Hematopoietic multipotent progenitor cell (in vitro differentiated cells): ENCODE data around the gene RAPGEF1. TPM values are rescaled to one million over a fixed set of nuclear protein-coding genes. Genes with fewer than 3 reads are reported as not detected.
"Not testable (repeated sequence)": the region's sequence is repeated elsewhere in the genome, so short reads cannot be mapped to it uniquely, and the experiment has no call there.

Source experiments
- DNase-seq, 3 donors: peaks; one replicate each; pipeline ENCODE4 v3.0.0-alpha.2; 2011 to 2015; ENCODE audit warnings: low read depth in 2 of 3, low spot score in 2 of 3
- total RNA-seq: library from RNA; depleted of rRNA; stranded (reverse); fragments of >200 nt; gene quantifications from one replicate; pipeline ENCODE4 v1.2.3, GENCODE V29; 2012

RAPGEF1 gene
- total RNA-seq, 1 donor, result 26.1 TPM

GRCh38 chr9:131753751-131754150, 13.9 kb upstream of the RAPGEF1 start:
- not testable (repeated sequence) for DNase-seq

- no peak for DNase-seq
These were observed 12.5 kb upstream of the RAPGEF1 start for GRCh38 chr9:131752231-131752884.

GRCh38 chr9:131748411-131748955, 8.6 kb upstream of the RAPGEF1 start:
- no peak for DNase-seq

DNA sequence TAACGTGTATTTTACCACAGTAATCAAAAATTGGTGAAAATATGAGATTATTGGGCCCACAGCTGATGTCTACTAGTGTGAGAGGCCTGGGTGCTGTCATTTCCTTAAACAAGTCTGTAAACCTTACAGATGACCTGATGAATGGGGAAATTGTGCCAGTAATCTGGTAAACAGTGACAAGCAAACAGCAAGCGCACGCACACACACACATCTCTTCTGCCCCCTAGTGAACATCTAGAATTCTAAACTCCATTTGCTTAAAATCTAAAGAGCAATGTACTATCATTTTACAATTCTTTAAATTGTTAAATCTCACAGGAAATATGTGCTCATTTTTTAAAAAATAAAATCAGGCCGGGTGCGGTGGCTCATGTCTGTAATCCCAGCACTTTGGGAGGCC, 7.5 kb upstream of the RAPGEF1 start:
- DNase-seq, result peak in 2 of 3 donors; percentile 56 to 69

DNA sequence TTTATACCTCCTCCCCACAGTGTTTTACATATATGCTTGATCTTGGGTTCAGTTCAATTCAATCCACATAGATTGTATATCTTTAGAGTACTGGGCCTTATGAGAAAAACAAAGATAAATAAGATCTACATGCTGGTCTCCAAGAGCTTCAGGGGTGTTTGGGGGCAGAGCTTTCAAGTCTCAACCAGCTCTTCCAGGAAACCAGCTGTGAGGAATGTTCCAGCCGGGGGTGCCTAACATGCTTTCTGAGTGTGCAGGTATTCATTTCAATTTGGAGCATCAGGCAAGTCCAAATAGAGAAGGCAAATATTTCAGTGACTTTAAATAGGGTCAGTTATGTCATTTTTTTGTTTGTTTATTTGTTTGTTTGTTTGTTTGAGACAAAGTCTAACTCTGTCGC, 5.7 kb upstream of the RAPGEF1 start:
- DNase-seq, result no peak

DNA sequence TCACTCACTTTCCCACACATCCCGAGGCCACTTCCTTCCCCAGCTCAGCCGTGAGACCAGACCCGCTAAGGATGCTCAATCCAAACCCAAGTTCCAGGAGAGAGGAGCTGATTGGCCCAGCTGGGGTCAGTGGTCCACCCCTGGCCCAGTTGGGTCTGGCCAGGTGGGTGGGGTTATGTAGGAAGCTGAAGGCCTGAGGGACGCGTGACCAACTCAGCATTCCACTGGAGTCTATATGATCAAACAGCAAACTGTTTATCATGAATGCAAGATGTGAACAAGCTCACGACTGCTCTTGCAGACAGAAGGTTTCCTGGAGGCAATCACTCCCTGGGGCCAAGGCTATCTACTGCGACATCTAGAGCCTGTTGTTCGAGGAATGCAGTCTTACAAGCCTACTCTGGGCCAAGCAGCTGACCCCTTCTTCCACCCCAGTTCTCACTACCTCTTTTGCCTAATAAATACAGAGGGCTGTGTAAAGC, 4.9 kb upstream of the RAPGEF1 start:
- no peak for DNase-seq

- DNase-seq, result no peak
These were observed 4.4 kb upstream of the RAPGEF1 start for GRCh38 chr9:131744171-131744719.

- DNase-seq, result no peak
These were observed 3.6 kb upstream of the RAPGEF1 start for GRCh38 chr9:131743501-131743900.

GRCh38 chr9:131743096-131743495, 3.2 kb upstream of the RAPGEF1 start:
- DNase-seq, result no peak

GRCh38 chr9:131740898-131741297, 1.0 kb upstream of the RAPGEF1 start:
- DNase-seq, result no peak

- peak in 2 of 3 donors; percentile 46 to 52 for DNase-seq
These were observed 530 bp downstream of the RAPGEF1 start for GRCh38 chr9:131739133-131739958.

- DNase-seq, result no peak
These were observed 1.4 kb downstream of the RAPGEF1 start for GRCh38 chr9:131738293-131739132.

DNA sequence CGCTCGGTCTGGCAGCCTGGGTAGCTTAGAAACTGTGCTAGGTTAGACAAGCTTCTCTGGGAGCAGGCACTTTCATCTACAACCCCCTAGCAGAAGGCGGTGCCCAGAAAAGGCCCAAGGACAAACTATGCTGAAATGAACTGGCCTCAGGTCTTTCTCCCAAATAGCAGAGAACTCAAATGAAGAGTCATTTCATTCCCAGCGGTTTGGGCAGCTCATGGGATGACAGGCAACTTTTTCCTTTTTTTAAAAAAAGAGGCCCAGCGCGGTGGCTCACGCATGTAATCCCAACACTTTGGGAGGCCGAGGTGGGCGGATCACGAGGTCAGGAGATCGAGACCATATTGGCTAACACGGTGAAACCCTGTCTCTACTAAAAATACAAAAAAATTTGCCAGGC, 2.5 kb downstream of the RAPGEF1 start:
- DNase-seq, result no peak

- no peak for DNase-seq
These were observed 3.4 kb downstream of the RAPGEF1 start for GRCh38 chr9:131736431-131736830.

DNA sequence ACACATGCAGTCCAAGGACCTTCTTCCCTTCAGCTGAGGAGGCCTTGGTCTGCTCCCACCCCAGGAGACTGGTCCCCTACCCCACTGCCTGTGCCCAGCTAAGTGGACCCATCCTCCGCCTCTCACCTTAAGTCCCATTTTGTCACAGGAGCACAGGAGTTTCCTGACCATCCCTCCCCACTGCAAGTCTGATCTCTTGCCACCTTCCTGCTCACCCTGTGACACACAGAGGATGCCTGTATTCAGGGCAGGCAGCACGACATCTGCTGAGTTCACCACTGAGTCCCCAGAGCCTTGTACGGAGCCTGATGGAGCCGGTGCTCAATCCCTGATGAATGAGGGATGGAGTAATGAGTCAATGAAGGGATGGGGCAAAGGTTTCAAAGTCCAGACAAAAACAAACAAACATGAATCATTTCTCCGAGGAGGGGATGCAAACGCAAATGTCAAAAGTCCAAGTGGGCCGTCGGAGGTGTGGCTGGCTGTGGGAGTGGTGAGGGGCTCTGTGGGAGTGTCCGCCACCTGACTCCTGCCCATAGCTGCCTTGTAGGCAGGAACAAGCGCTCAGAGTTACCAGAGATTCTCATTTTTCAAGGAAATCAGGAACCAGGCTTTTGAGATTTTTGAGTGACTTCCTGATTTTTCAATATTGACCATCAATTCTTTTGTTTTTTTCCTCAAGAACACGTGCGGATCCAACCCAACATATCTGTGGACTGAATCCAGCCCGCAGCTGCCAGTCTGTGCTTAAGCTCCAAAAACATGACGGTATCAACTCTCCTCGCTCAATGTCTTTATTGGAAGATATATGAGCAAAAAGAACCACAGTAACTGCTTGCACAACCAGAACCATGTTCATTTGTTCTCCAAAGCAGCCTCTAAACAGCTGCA, 4.4 kb downstream of the RAPGEF1 start:
- DNase-seq, result no peak

DNA sequence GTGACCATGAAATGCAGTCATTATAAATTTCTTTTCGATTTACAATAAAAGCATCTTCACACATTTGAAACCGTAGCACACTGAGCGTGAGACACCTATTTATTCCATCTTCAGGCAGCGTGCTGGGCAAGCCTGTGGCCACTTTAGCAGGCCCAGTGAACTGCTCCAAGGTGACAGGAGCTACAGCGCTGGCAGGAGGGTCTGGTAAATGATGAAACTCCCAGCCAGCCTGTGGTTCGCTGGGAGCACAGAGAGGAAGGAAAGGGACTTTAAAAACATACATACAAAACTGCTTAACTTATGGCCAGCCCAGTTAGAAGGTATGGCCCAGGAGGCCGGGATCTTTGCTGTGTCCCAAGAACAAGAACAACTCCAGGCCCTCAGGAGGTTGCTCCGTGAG, 5.1 kb downstream of the RAPGEF1 start:
- DNase-seq, result no peak

GRCh38 chr9:131734165-131734610, 5.7 kb downstream of the RAPGEF1 start:
- peak in 2 of 3 donors; percentile 64 to 82 for DNase-seq

DNA sequence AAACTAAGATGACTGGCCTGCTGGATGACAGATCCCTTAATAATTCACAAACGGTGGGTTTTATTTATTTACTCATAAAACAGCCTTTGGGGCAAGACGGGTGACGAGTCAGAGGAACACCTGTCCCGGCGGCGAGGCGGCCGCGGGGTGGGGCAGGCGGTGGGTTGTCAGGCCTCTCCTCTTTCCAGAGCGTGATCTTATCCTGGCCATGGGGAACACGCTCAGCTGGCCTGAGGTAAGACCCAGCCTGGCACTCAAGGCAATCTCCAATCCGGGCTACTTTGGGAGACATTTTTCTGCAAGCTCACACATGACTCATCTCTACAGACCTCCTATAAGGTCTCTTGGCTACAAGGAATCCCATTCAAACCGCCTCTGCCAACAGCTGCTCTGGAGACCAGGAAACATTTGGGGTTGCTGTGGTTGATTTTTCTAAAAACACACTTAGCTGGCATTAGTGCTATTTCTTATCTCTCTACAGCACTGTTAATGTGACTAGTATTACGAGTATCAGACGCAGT, 6.3 kb downstream of the RAPGEF1 start:
- peak in 2 of 3 donors; percentile 94 to 98 for DNase-seq

GRCh38 chr9:131732636-131733289, 7.1 kb downstream of the RAPGEF1 start:
- peak in 2 of 3 donors; percentile 75 to 93 for DNase-seq
